Mucosa of descending colon (tissue), 3 donors: ENCODE results near the gene BAIAP2. TPM values are rescaled to one million over a fixed set of nuclear protein-coding genes. Genes with fewer than 3 reads are reported as not detected.
A peak's percentile ranks its signal among the peaks of the same experiment; 100 is the strongest.

Experiments used
- ATAC-seq: fragments of 200-7000 bp; cut with Tn5 transposase; one replicate; pipeline ENCODE4 v1.9.1; 2020; ENCODE audit warnings: mild to moderate bottlenecking, moderate library complexity
- DNase-seq, 3 donors: peaks; one replicate each; pipeline ENCODE4 v3.0.0-alpha.2; 2020
- H3K36me3 ChIP-seq: fragments of 200-600 bp; one replicate; pipeline ENCODE4 v1.8.0; 2021; ENCODE audit warnings: low read depth, mild to moderate bottlenecking
- H3K4me1 ChIP-seq: fragments of 200-600 bp; one replicate; pipeline ENCODE4 v1.8.0; 2021; ENCODE audit warnings: low read depth, mild to moderate bottlenecking
- H3K4me3 ChIP-seq: fragments of 200-600 bp; one replicate; pipeline ENCODE4 v1.8.0; 2021; ENCODE audit warnings: mild to moderate bottlenecking
- H3K9me3 ChIP-seq: fragments of 200-600 bp; one replicate; pipeline ENCODE4 v1.8.0; 2021; ENCODE audit warnings: mild to moderate bottlenecking
- CTCF ChIP-seq: fragments of 200-600 bp; IDR thresholded peaks from one replicate; pipeline ENCODE4 v1.8.0; 2022; ENCODE audit warnings: antibody characterized with exemption, mild to moderate bottlenecking
- intact Hi-C, 2 donors: fragments of 100-400 bp; cut with DNase I in 1 of 2; cut with micrococcal nuclease in 1 of 2; formaldehyde crosslinking; loops; one replicate each; pipeline versions ENCODE4 v1.11.0 to v1.11.1; 2022; cut with DNase I, micrococcal nuclease
- total RNA-seq, 3 donors: library from RNA; stranded (reverse); fragmentation: NEBNext Ultra II Directional in 2 of 3; extraction: Animal tissue kit (Norgen Biotek cat#: 25700) in 2 of 3; gene quantifications; one replicate each; pipeline versions ENCODE4 v1.2.1 to v1.2.4, GENCODE V29; 2021 to 2023
- donor health status: DM: no; HTN: no; CAD: no; lungs with moderate emphysema.
- donor health status: DM: no; HTN: no; CAD: no.
- donor health status: DM: no; HTN: yes; CAD: no.

Gene BAIAP2
- total RNA-seq, 3 donors from 2014 or later: 11.6 to 76.7 (median 19.4) TPM

GRCh38 chr17:81119223-81120148 lies 84.5 kb downstream of the BAIAP2 start:
- intact Hi-C loops: no loop called here
- DNase-seq (peak; percentile 60 to 86 (median 80)), ATAC-seq (peak; percentile 70)
- Histone ChIP-seq H3K4me1 (peaks cover 5% of the 10 kb centered on the region), H3K9me3 (no peaks in the 10 kb centered on the region), H3K36me3 (no peaks in the 10 kb centered on the region), H3K4me3 (no peak overlapping the region)
- no peak for TF ChIP-seq CTCF

GRCh38 chr17:81120149-81120484 lies 85.2 kb downstream of the BAIAP2 start:
- DNase-seq (no peak), ATAC-seq (no peak)
- peaks cover 5% of the 10 kb centered on the region for H3K4me1 ChIP-seq
- H3K36me3 ChIP-seq: no peaks in the 10 kb centered on the region
- H3K4me3 ChIP-seq: no peak overlapping the region
- no peaks in the 10 kb centered on the region for H3K9me3 ChIP-seq
- intact Hi-C loops: no loop called here
- no peak for TF ChIP-seq CTCF

- no peak for TF ChIP-seq CTCF
- intact Hi-C loops: no loop called here
- H3K36me3 ChIP-seq: no peaks in the 10 kb centered on the region
Observed at GRCh38 chr17:81120695-81121621, 86.0 kb downstream of the BAIAP2 start.

GRCh38 chr17:81121841-81122733 lies 87.1 kb downstream of the BAIAP2 start:
- intact Hi-C loops: no loop called here
- no peak for ATAC-seq

More at GRCh38 chr17:81120695-81121621, 86.0 kb downstream of the BAIAP2 start:
- H3K9me3 ChIP-seq: no peaks in the 10 kb centered on the region
- ATAC-seq (no peak), DNase-seq (no peak)
- no peak overlapping the region for H3K4me3 ChIP-seq
- H3K4me1 ChIP-seq: peaks cover 5% of the 10 kb centered on the region

More at GRCh38 chr17:81121841-81122733, 87.1 kb downstream of the BAIAP2 start:
- no peak for DNase-seq
- Histone ChIP-seq H3K36me3 (no peaks in the 10 kb centered on the region), H3K4me3 (no peak overlapping the region), H3K9me3 (no peaks in the 10 kb centered on the region), H3K4me1 (peaks cover 5% of the 10 kb centered on the region)
- TF ChIP-seq CTCF: no peak
